GM21576 (cell line): Measurements from ENCODE around the gene ANKRD29.
"Not testable (repeated sequence)": the region's sequence is repeated elsewhere in the genome, so short reads cannot be mapped to it uniquely, and the experiment has no call there.

Experiments
- ATAC-seq: cut with Tn5 transposase; IDR thresholded peaks from one replicate; pipeline ENCODE4 v1.9.1; 2021; ENCODE audit warnings: mild to moderate bottlenecking, moderate library complexity; ENCODE audit not compliant: unreplicated experiment

Gene ANKRD29

GRCh38 chr18:23567671-23568070, 95.0 kb downstream of the ANKRD29 start:
- ATAC-seq, result no peak

DNA sequence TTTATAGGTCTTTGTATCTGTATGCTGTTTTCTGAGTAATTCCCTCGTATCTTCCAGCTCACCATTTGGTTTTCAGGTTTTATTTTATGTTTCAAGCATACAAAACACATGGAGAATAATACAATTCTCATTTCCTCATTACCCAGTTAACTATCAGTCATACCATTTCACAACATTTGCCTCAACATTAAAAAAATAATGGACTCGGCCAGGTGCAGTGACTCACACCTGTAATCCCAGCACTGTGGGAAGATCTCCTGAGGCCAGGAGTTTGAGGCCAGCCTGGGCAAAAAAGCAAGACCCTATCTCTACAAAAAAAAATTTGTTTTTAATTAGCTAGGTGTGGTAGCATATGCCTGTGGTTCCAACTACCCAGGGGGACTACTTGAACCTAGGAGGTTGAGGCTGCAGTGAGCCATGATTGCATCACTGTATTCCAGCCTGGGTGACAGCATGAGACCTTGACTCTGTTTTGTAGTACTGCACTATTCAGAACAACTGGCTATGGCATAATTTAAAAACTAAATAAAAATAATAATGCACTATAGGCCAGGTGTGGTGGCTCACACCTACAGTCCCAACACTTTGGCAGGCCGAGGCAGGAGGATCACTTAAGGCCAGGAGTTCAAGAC, 96.7 kb downstream of the ANKRD29 start:
- no peak for ATAC-seq

GRCh38 chr18:23563377-23564043, 99.2 kb downstream of the ANKRD29 start:
- ATAC-seq, result no peak

GRCh38 chr18:23560186-23560585, 102.5 kb downstream of the ANKRD29 start:
- ATAC-seq, result no peak

- ATAC-seq, result not testable (repeated sequence)
Measured at GRCh38 chr18:23557511-23557910, 105.2 kb downstream of the ANKRD29 start.

DNA sequence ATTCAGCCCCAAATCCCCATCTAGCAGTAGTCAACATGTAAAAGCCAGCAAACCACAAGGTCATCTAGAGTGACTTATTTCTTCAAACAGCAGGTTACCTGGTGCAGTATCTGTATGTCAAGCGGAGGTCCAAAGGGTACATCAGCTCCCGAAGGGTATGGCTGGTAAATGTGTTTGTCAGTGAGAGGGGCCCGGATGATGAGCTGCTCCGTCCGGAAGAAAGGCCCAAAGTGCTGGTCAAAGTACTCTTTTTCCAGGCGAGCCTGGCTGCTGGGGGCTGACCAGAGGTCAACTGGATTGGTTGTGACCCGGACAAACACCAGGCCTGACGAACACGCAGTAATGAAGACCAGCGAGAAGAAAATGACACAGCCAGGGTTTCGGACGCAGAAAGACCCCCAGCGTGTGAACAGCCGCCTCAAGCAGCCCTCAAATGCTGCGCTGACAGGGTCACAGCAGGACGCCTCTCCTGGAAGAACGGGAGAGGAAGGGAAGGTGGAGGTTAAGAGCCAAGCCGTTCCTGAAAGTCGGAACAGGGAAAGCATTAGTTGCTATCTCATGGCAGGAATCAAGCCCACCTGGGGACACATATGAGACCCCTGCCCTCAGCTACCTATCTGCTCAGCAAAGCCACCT, 106.4 kb downstream of the ANKRD29 start:
- ATAC-seq, result no peak

DNA sequence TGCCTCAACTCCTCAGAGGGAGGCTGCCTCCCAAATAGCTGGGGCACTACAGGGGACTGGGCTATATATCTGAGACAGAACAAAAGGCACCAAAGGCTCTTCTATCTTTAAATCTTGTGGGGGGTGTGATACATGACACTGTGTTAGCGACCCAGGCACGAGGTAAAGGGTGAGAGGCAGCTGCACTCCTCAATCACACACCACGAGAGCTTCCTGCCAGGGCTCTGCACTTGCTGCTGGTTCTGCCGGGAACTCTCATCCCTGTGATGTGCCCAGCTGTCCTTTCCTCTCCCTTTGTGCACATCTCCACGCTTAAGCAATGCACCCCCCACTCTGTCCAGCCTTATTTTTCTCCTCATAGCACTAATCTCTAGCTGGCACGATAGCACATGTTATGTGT, 108.8 kb downstream of the ANKRD29 start:
- no peak for ATAC-seq

DNA sequence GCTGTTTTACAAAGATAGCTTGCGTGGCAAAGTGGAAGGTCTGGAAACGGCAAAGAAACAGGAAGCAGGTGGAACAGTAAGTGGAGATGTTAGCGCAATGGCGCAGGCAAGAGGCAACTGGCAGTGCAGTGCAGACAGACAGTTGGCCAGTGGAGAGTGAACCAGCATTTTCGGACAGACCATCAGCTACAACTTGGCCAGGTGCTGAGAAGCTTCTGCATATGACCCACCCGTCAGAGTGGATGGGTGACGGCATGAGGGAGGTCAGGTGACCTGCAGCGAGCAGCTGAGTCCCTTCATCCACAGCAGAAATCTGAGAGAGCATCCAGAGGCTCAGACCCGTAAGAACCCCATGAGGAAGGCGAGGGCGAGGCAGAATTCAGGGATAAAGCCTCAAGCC, 110.2 kb downstream of the ANKRD29 start:
- no peak for ATAC-seq

DNA sequence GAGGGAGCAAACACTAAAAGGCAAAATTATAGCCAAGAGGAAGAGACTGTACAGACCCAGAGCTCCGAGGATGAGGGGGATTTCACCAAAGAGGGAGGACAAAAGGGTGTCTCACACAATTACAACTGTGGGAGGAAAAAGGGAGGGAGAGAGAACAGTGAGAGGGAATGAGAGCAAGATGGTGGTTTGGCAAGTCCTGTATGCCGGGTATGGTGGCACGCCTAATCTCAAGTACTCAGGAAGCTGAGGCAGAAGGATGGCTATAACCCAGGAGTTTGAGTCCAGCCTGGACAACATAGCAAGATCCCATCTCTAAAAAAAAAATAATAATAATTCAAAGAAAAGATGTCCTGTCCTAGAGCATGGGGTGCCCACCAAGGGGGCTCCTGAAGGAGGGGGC, 110.7 kb downstream of the ANKRD29 start:
- no peak for ATAC-seq

GRCh38 chr18:23550898-23551297, 111.8 kb downstream of the ANKRD29 start:
- ATAC-seq, result no peak
